Cardiac fibroblast (primary cell): ENCODE results near the gene CELF2.

Experiments used
- DNase-seq, 2 donors: peaks; one replicate each; pipeline versions ENCODE4 v3.0.0 to v3.0.0-alpha.2; 2010; ENCODE audit warnings: low read depth in 2 of 2
- H3K4me3 ChIP-seq, 2 donors: replicated peaks in 1 of 2; 1 replicate in 1 of 2; 2 replicates in 1 of 2; pipeline ENCODE4 v1.5.1; 2011; ENCODE audit warnings: low read depth in 2 of 2, low read length in 2 of 2, mild to moderate bottlenecking in 2 of 2, moderate library complexity in 1 of 2
- CTCF ChIP-seq: IDR thresholded peaks from one replicate; pipeline ENCODE4 v1.5.1; 2011; ENCODE audit warnings: low read depth, mild to moderate bottlenecking, low read length, inconsistent platforms

CELF2 gene

GRCh38 chr10:11143242-11143641, 125.6 kb downstream of the CELF2 start:
- TF ChIP-seq CTCF = no peak
- no peak for DNase-seq
- no peak overlapping the region for H3K4me3 ChIP-seq

- no peak for DNase-seq
- TF ChIP-seq CTCF = no peak
- H3K4me3 ChIP-seq = no peak overlapping the region
Observed at GRCh38 chr10:11144626-11145494, 127.2 kb downstream of the CELF2 start.

- H3K4me3 ChIP-seq = no peak overlapping the region
- DNase-seq = peak in 1 of 2 donors; percentile 40
- TF ChIP-seq CTCF = no peak
Observed at GRCh38 chr10:11145495-11145855, 127.8 kb downstream of the CELF2 start.

- peak; percentile 2 to 5 for DNase-seq
- H3K4me3 ChIP-seq = no peak overlapping the region
- TF ChIP-seq CTCF = no peak
Observed at GRCh38 chr10:11146402-11147171, 128.9 kb downstream of the CELF2 start.

GRCh38 chr10:11147722-11148121, 130.1 kb downstream of the CELF2 start:
- no peak overlapping the region for H3K4me3 ChIP-seq
- TF ChIP-seq CTCF = no peak
- DNase-seq = no peak

GRCh38 chr10:11148142-11149028, 130.7 kb downstream of the CELF2 start:
- H3K4me3 ChIP-seq = no peak overlapping the region
- TF ChIP-seq CTCF = no peak
- no peak for DNase-seq
